ENCODE data around the gene GET3. TPM values are rescaled to one million over a fixed set of nuclear protein-coding genes. Genes with fewer than 3 reads are reported as not detected.

GET3 gene
- total RNA-seq: 100 to 1,000 TPM in 1 of 2 donors, 10 to 100 TPM in 1; 89.3 to 109 TPM
- polyA plus RNA-seq (ENCODE audit: insufficient read depth, low read depth, low replicate concordance): 134 TPM
- long read RNA-seq, donor 1, transcript ASNA1-201 (7 exons, 1,280 nt): major isoform, 41 of 80 reads
- long read RNA-seq, donor 1, partial matches to known transcripts: 35 of 80 reads
- long read RNA-seq, donor 1, other reads (novel, unspliced or antisense): 0 of 80 reads
- long read RNA-seq, donor 2, transcript ASNA1-201 (7 exons, 1,280 nt): major isoform, 31 of 38 reads
- long read RNA-seq, donor 2, partial matches to known transcripts: 5 of 38 reads
- long read RNA-seq, donor 2, other reads (novel, unspliced or antisense): 0 of 38 reads

DNA sequence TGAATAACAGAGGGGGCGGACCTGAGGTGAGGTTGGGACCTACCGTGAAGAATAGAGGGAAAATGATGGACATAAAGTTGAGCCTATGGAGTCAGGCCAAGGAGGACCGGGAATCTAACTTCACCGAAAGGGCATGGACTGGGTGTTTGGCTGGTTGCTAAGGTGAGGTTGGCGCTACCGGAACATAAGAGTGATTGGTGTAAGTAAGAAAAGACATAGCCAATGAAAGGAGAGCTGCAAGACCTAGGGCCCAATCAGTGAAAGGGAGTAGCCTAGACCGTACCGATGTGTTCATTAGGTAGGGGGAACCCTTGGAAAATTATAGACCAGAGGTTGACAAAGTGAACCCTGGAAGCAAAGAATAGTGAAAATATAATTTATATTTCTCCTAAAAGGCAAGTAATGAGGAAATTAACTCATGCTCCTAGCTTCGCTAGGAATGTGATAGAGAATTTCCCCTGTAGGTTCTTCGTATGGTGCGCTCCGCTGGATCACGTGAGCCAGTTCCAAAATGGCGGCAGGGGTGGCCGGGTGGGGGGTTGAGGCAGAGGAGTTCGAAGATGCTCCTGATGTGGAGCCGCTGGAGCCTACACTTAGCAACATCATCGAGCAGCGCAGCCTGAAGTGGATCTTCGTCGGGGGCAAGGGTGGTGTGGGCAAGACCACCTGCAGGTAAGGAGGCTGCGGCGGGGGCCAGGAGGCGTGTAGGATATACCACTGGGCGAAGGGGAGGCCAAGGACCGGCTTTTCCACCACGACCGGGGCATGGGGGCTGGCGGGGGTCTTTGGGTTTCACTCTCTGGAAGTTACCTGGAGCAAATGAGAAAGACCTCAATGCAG, at the start of gene GET3:
Gene GET3 (plus strand): TSS at position 503 of the 840 bp plus-strand sequence. CDS start 9 bp downstream, at position 512.
- H3K27me3 ChIP-seq: no peaks in the 10 kb centered on the region
- no peaks in the 10 kb centered on the region for H3K36me3 ChIP-seq (ENCODE audit: low read depth, missing control alignments)
- H3K27ac ChIP-seq: peak within 1 kb of the TSS; percentile 89 to 92
- DNase-seq: peak; percentile 98
- peak within 1 kb of the TSS; percentile 69 to 76 for H3K4me3 ChIP-seq
- H3K9me3 ChIP-seq: no peaks in the 10 kb centered on the region
- WGBS, 2 donors: 0 to 1% methylated on average over 29 of the region's 29 CpGs
- peaks cover 20% of the 10 kb centered on the region for H3K4me1 ChIP-seq
- intact Hi-C loops (cut with DNase I; ENCODE audit: low total_unique reads): loop anchor here (10.0 kb wide), 1 partner anchor 58 kb away; the partner anchor contains the start of gene JUNB
- TF ChIP-seq POLR2A (IDR thresholded peaks at IDR 0.05): no peak
- TF ChIP-seq, protein P1, sequence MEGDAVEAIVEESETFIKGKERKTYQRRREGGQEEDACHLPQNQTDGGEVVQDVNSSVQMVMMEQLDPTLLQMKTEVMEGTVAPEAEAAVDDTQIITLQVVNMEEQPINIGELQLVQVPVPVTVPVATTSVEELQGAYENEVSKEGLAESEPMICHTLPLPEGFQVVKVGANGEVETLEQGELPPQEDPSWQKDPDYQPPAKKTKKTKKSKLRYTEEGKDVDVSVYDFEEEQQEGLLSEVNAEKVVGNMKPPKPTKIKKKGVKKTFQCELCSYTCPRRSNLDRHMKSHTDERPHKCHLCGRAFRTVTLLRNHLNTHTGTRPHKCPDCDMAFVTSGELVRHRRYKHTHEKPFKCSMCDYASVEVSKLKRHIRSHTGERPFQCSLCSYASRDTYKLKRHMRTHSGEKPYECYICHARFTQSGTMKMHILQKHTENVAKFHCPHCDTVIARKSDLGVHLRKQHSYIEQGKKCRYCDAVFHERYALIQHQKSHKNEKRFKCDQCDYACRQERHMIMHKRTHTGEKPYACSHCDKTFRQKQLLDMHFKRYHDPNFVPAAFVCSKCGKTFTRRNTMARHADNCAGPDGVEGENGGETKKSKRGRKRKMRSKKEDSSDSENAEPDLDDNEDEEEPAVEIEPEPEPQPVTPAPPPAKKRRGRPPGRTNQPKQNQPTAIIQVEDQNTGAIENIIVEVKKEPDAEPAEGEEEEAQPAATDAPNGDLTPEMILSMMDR (IDR thresholded peaks at IDR 0.05): peak in 2 of 3 experiments; percentile 23 to 33

DNA sequence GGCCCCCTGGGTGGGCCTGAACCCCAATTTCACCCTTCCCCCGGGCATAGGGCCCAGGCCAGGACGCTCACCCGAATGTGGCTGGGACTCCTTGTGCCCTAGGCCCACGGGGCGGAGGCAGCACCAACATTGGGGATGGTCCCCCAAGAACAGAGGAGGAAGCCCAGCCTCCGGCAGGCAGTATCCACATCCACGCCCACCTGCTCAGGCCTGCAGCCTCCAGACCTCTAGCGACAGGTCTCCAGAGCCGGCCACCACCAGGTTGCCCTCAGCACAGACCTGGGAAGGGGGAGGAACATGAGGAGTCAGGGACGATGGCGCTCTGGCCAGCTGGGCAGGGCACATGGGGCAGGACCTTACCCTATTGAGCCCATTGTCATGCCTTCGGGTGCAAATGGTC, 48.3 kb upstream of the GET3 start:
- no peaks in the 10 kb centered on the region for H3K36me3 ChIP-seq (ENCODE audit: low read depth, missing control alignments)
- 95% methylated on average over 11 of the region's 12 CpGs; no CpG with 5 or more reads in 1 of the 2 donors for WGBS, 2 donors
- H3K4me1 ChIP-seq: no peaks in the 10 kb centered on the region
- no peak for TF ChIP-seq POLR2A (IDR thresholded peaks at IDR 0.05)
- TF ChIP-seq, protein P1 (IDR thresholded peaks at IDR 0.05): no peak
- intact Hi-C loops (cut with DNase I; ENCODE audit: low total_unique reads): no loop called here
- no peaks in the 10 kb centered on the region for H3K27me3 ChIP-seq
- DNase-seq: no peak
- no peaks in the 10 kb centered on the region for H3K9me3 ChIP-seq
- H3K27ac ChIP-seq: no peak overlapping the region
- H3K4me3 ChIP-seq: no peak overlapping the region

DNA sequence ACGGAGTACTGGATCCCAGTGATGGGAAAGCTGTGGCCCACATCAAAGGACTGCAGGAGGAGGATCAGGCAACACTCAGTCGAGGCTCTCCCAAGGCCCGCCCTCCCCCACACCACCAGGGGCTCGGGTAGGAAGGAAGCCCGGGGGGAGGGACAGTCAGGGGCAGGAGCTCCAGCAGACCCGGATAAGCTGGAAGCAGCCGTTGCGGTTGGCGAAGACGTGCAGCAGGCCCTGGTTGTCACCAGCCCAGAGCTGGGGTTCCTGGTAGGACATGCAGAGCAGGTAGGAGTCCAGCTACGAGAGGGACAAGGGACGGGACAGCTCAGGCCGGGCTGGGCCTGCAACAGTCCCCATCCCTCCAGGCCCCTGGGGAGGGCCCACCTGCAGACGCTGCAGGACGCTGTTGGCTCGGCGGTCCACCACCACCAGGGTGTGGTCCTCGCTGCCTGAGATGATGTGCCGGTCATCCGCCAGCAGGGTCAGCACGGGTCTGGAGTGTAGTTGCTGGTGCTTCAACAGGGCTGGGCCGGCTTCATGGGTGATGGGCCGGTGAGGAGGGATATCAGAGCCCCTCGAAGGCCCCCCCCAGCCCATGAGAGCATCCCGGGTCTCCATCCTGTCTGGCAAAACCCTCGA, 47.6 kb upstream of the GET3 start:
- no peak for DNase-seq
- WGBS, 2 donors: 76 to 88% methylated on average over 12 to 24 of the region's 26 CpGs
- no peak overlapping the region for H3K4me3 ChIP-seq
- intact Hi-C loops (cut with DNase I; ENCODE audit: low total_unique reads): no loop called here
- H3K27me3 ChIP-seq: no peaks in the 10 kb centered on the region
- TF ChIP-seq POLR2A (IDR thresholded peaks at IDR 0.05): no peak
- TF ChIP-seq, protein P1 (IDR thresholded peaks at IDR 0.05): no peak
- no peak overlapping the region for H3K27ac ChIP-seq
- no peaks in the 10 kb centered on the region for H3K4me1 ChIP-seq
- H3K36me3 ChIP-seq (ENCODE audit: low read depth, missing control alignments): no peaks in the 10 kb centered on the region
- H3K9me3 ChIP-seq: no peaks in the 10 kb centered on the region

DNA sequence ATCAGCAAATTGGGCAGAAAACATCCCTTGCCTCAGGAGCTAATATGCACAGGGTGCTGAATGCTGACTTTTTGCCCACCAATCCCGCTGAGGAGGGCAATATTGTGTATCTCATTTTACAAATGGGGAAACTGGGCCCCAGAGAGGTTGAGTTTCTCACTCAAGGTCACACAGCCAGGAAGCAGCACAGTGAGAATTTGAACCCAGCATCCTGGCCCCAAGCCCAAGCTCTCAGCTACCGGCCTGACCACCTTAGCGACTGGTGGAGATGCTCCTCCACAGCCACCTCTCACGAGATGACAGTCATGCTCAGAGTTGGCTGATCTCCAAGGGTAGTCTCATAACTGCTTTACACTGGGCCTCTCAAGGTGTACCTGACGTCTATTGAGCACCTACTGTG, 44.3 kb upstream of the GET3 start:
- no peaks in the 10 kb centered on the region for H3K9me3 ChIP-seq
- no peak for DNase-seq
- H3K36me3 ChIP-seq (ENCODE audit: low read depth, missing control alignments): no peaks in the 10 kb centered on the region
- no peak for TF ChIP-seq POLR2A (IDR thresholded peaks at IDR 0.05)
- TF ChIP-seq, protein P1 (IDR thresholded peaks at IDR 0.05): no peak
- 83 to 90% methylated on average over 3 to 5 of the region's 5 CpGs for WGBS, 2 donors
- H3K4me3 ChIP-seq: no peak overlapping the region
- H3K4me1 ChIP-seq: peaks cover 12% of the 10 kb centered on the region
- intact Hi-C loops (cut with DNase I; ENCODE audit: low total_unique reads): no loop called here
- no peaks in the 10 kb centered on the region for H3K27me3 ChIP-seq
- no peak overlapping the region for H3K27ac ChIP-seq
